ENCODE measurements around the gene NSRP1. TPM values are rescaled to one million over a fixed set of nuclear protein-coding genes. Genes with fewer than 3 reads are reported as not detected.

NSRP1 gene
- total and polyA plus RNA-seq, 10 of the 15 experiments (the other 5 are each of a cell fraction or from before 2014, with no cell fraction given) = 12.5 to 69.7 (median 37.8) TPM

- intact Hi-C loops (cut with micrococcal nuclease; ENCODE audit: unreplicated experiment) (no loop called here), in situ Hi-C loops (cut with MboI) (no loop called here)
- no peak overlapping the region for H3K9ac ChIP-seq (ENCODE audit: control insufficient read depth, insufficient read depth, low read length)
- no peak overlapping the region for H3K4me3 ChIP-seq
- H4K20me1 ChIP-seq (ENCODE audit: control insufficient read depth, insufficient read depth) = no peaks in the 10 kb centered on the region
- CTCF ChIA-PET = interaction anchor here (0.6 to 2.1 kb wide), 4 partner anchors 25 to 207 kb away, joined by 3 to 10 read pairs (median 6); no protein-coding TSS in a partner anchor
- no peak overlapping the region for H3K27ac ChIP-seq (ENCODE audit: control insufficient read depth, insufficient read depth)
- RAD21 ChIA-PET (ENCODE audit: unreplicated experiment) = interaction anchor here (1.7 kb wide), 1 partner anchor 107 kb away, joined by 4 read pairs; no protein-coding TSS in a partner anchor
- SMC1A ChIA-PET (ENCODE audit: uncharacterized antibody, unreplicated experiment) = interaction anchor here (1.0 to 1.9 kb wide), 4 partner anchors 12 to 206 kb away, joined by 4 to 8 read pairs (median 6); no protein-coding TSS in a partner anchor
- TF ChIP-seq ZNF207 (IDR thresholded peaks at IDR 0.05; ENCODE audit: borderline replicate concordance) = no peak
- no peak for TF ChIP-seq TAF1 (IDR thresholded peaks at IDR 0.05; ENCODE audit: borderline replicate concordance, low read depth, low read length)
- TF ChIP-seq SMAD5 (IDR thresholded peaks at IDR 0.05; ENCODE audit: low read depth) = no peak
- no peak for TF ChIP-seq BMI1 (IDR thresholded peaks at IDR 0.05; ENCODE audit: borderline replicate concordance)
- no peak for TF ChIP-seq PAX8 (IDR thresholded peaks at IDR 0.05)
- TF ChIP-seq REST (IDR thresholded peaks at IDR 0.05; ENCODE audit: low read depth, low read length) = no peak
- no peak for TF ChIP-seq MTA3 (IDR thresholded peaks at IDR 0.05; ENCODE audit: borderline replicate concordance, low read length)
- WGBS (ENCODE audit: insufficient coverage, insufficient replicate concordance, low lambda C conversion rate, missing lambda C conversion rate) = 100% methylated on average over 1 of the region's 1 CpG
- FAIRE-seq = no peak
- no peak overlapping the region for H3K4me2 ChIP-seq (ENCODE audit: control insufficient read depth, insufficient read depth)
- H3K79me2 ChIP-seq (ENCODE audit: control insufficient read depth, insufficient read depth, low read length) = peaks cover 28% of the 10 kb centered on the region
- H3K36me3 ChIP-seq (ENCODE audit: control insufficient read depth in 2 of 2, insufficient read depth in 2 of 2, low read length in 1 of 2) = peaks cover 0 to 20% of the 10 kb centered on the region in 2 experiments; a peak in 3 of 4 replicates
- no peak overlapping the region for H2AFZ ChIP-seq (ENCODE audit: control insufficient read depth, low read depth, low read length)
- no TSS peak for BruUV-seq (replicated peaks)
- no peaks in the 10 kb centered on the region for H3K27me3 ChIP-seq (replicated peaks in 1 of 2; ENCODE audit: control insufficient read depth in 2 of 2, insufficient read depth in 2 of 2, low read length in 1 of 2)
- DNase-seq (ENCODE audit: low read depth, low spot score) = no peak
- POLR2A ChIA-PET = interaction anchor here (0.6 to 1.0 kb wide), 2 partner anchors 23 to 838 kb away, joined by 3 to 6 read pairs; no protein-coding TSS in a partner anchor
- ATAC-seq = no peak
- no peaks in the 10 kb centered on the region for H3K9me3 ChIP-seq (replicated peaks; ENCODE audit: control insufficient read depth, insufficient read depth, low read length)
- H3K4me1 ChIP-seq (ENCODE audit: control insufficient read depth, insufficient read depth, low read length) = no peaks in the 10 kb centered on the region
Observed at GRCh38 chr17:30130121-30130520, 13.5 kb downstream of the NSRP1 start.
